HG02981 (cell line): Measurements from ENCODE around the gene ARL6IP1.
A peak's percentile ranks its signal among the peaks of the same experiment; 100 is the strongest.
"Not testable (repeated sequence)": the region's sequence is repeated elsewhere in the genome, so short reads cannot be mapped to it uniquely, and the experiment has no call there.

ENCODE experiments used
- ATAC-seq: cut with Tn5 transposase; IDR thresholded peaks from one replicate; pipeline ENCODE4 v1.9.1; 2021; ENCODE audit warnings: mild to moderate bottlenecking, moderate library complexity; ENCODE audit not compliant: unreplicated experiment

The ARL6IP1 gene

DNA sequence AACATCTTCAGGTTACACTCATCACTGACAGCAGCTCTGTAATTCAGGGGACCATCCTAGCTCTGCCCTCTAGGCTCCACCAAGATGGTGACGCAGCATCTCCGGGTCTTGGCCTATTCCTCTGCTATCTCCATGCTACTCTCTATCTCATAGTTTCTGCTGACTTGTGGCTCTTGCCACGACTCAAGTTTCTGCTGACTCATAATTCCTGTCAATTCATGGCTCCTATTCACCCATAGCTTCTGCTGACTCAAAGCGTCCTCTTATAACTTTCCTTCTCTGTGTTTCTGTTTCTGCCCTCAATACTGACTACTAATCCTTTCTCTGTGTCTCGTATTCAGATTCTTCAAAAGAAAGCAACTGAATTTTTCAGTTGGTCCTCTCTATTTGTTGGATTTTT, 38.6 kb downstream of the ARL6IP1 start:
- peak; percentile 44 for ATAC-seq

GRCh38 chr16:18759598-18760520, 41.5 kb downstream of the ARL6IP1 start:
- ATAC-seq, result peak; percentile 51

- not testable (repeated sequence) for ATAC-seq
Measured at GRCh38 chr16:18757960-18758660, 43.2 kb downstream of the ARL6IP1 start.

- ATAC-seq, result not testable (repeated sequence)
Measured at GRCh38 chr16:18756639-18757038, 44.7 kb downstream of the ARL6IP1 start.

GRCh38 chr16:18742870-18743269, 58.5 kb downstream of the ARL6IP1 start:
- not testable (repeated sequence) for ATAC-seq
